T-helper 1 cell treated with Interleukin-12 subunit alpha and Interleukin-12 subunit beta and Interleukin-4 antibody, amounts not matched to agents 30 μg/mL and 1 μg/mL, for 36 hours (primary cell): Measurements from ENCODE around the gene CFAP91.
"Not testable (repeated sequence)": the region's sequence is repeated elsewhere in the genome, so short reads cannot be mapped to it uniquely, and the experiment has no call there.

ENCODE experiments used
- H3K27ac Mint-ChIP-seq: one replicate; pipeline ENCODE4 v1.8.0; 2021; ENCODE audit warnings: mild to moderate bottlenecking, mixed read lengths
- H3K27me3 Mint-ChIP-seq: one replicate; pipeline ENCODE4 v1.8.0; 2021; ENCODE audit warnings: low read depth, mixed read lengths
- H3K36me3 Mint-ChIP-seq: one replicate; pipeline ENCODE4 v1.8.0; 2021; ENCODE audit warnings: low read depth, mixed read lengths
- H3K4me1 Mint-ChIP-seq: one replicate; pipeline ENCODE4 v1.8.0; 2021; ENCODE audit warnings: low read depth, mixed read lengths
- H3K4me3 Mint-ChIP-seq: one replicate; pipeline ENCODE4 v1.8.0; 2021; ENCODE audit warnings: mild to moderate bottlenecking, moderate library complexity, mixed read lengths
- H3K9me3 Mint-ChIP-seq: one replicate; pipeline ENCODE4 v1.8.0; 2021; ENCODE audit warnings: mixed read lengths

The CFAP91 gene

GRCh38 chr3:119672776-119673175 lies 30.0 kb upstream of the CFAP91 start:
- no peaks in the 10 kb centered on the region for H3K27me3 Mint-ChIP-seq
- H3K9me3 Mint-ChIP-seq, result no peaks in the 10 kb centered on the region
- H3K27ac Mint-ChIP-seq, result no peak overlapping the region
- H3K36me3 Mint-ChIP-seq, result peaks cover 37% of the 10 kb centered on the region
- H3K4me1 Mint-ChIP-seq, result peaks cover 32% of the 10 kb centered on the region
- H3K4me3 Mint-ChIP-seq, result no peak overlapping the region

- Mint-ChIP-seq H3K27ac (no peak overlapping the region), H3K36me3 (peaks cover 37% of the 10 kb centered on the region), H3K4me1 (peaks cover 35% of the 10 kb centered on the region), H3K4me3 (no peak overlapping the region), H3K27me3 (no peaks in the 10 kb centered on the region), H3K9me3 (no peaks in the 10 kb centered on the region)
These were observed 28.9 kb upstream of the CFAP91 start for GRCh38 chr3:119673875-119674274.

GRCh38 chr3:119675188-119675874 lies 27.5 kb upstream of the CFAP91 start:
- Mint-ChIP-seq H3K4me3 (peak overlapping the region; percentile 88), H3K4me1 (peaks cover 35% of the 10 kb centered on the region), H3K36me3 (peaks cover 33% of the 10 kb centered on the region), H3K27me3 (no peaks in the 10 kb centered on the region), H3K9me3 (no peaks in the 10 kb centered on the region), H3K27ac (peak overlapping the region; percentile 41)

DNA sequence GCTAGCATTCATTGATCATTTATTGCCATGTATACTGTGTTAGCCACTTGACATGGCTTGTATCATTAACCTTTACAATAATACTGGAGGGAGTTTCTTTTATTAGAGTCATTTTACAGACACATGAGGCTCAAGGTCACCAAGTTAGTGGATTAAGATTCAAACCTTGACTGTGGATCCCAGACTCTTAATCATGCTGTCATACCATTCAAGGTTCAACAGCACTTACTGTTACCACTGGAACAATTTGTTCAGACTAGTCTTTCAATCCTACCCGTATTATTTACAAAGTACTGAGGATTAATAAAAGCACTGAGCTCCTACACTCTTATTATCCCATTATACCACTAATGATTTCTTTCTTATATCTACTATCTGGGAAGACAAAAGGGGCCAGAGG lies 26.8 kb upstream of the CFAP91 start:
- H3K4me1 Mint-ChIP-seq, result peaks cover 35% of the 10 kb centered on the region
- no peaks in the 10 kb centered on the region for H3K27me3 Mint-ChIP-seq
- peak overlapping the region; percentile 88 for H3K4me3 Mint-ChIP-seq
- peak overlapping the region; percentile 93 for H3K27ac Mint-ChIP-seq
- H3K9me3 Mint-ChIP-seq, result no peaks in the 10 kb centered on the region
- peaks cover 30% of the 10 kb centered on the region for H3K36me3 Mint-ChIP-seq

- H3K27ac Mint-ChIP-seq, result peak within 1 kb of the TSS; percentile 93
- H3K27me3 Mint-ChIP-seq, result no peaks in the 10 kb centered on the region
- peaks cover 22% of the 10 kb centered on the region for H3K36me3 Mint-ChIP-seq
- peak within 1 kb of the TSS; percentile 88 for H3K4me3 Mint-ChIP-seq
- H3K9me3 Mint-ChIP-seq, result no peaks in the 10 kb centered on the region
- H3K4me1 Mint-ChIP-seq, result peaks cover 35% of the 10 kb centered on the region
These were observed 25.8 kb upstream of the CFAP91 start, which contains the start of gene COX17 for GRCh38 chr3:119676771-119677640. TSS of gene COX17 (minus strand) at chr3:119677406. CDS start at chr3:119677310, 96 bp downstream.

- Mint-ChIP-seq H3K36me3 (peaks cover 16% of the 10 kb centered on the region), H3K4me1 (peaks cover 32% of the 10 kb centered on the region), H3K4me3 (peak overlapping the region; percentile 88), H3K9me3 (no peaks in the 10 kb centered on the region), H3K27ac (peak overlapping the region; percentile 93), H3K27me3 (no peaks in the 10 kb centered on the region)
These were observed 25.2 kb upstream of the CFAP91 start for GRCh38 chr3:119677641-119677934.

GRCh38 chr3:119678209-119678608 lies 24.6 kb upstream of the CFAP91 start:
- not testable (repeated sequence) for H3K9me3 Mint-ChIP-seq, H3K4me3 Mint-ChIP-seq, H3K27me3 Mint-ChIP-seq, H3K36me3 Mint-ChIP-seq
- peaks cover 27% of the 10 kb centered on the region for H3K4me1 Mint-ChIP-seq
- peak overlapping the region; percentile 20 for H3K27ac Mint-ChIP-seq

DNA sequence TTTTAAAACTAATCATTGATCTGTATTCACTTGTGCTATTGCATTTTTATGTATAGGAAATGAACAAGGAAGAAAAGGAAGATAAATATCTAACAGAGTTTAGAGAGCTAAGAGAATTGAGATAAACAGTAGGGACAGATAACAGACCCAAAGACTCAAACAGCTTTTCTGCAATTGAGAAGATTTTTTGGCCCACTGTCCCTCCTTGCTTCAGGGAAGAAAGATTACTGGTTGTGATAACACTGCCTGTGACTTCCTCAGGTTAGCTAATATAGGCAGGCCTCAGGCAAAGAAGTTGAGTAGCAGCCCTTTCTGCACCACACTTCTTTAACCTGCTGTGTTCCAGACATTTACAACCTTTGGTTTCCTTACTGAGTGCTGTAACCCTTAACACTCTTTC lies 22.9 kb upstream of the CFAP91 start:
- Mint-ChIP-seq H3K36me3 (peaks cover 4% of the 10 kb centered on the region), H3K9me3 (no peaks in the 10 kb centered on the region), H3K27ac (no peak overlapping the region), H3K4me3 (no peak overlapping the region), H3K4me1 (peaks cover 24% of the 10 kb centered on the region), H3K27me3 (no peaks in the 10 kb centered on the region)

- Mint-ChIP-seq H3K27me3 (no peaks in the 10 kb centered on the region), H3K4me3 (no peak overlapping the region), H3K4me1 (peaks cover 11% of the 10 kb centered on the region), H3K27ac (no peak overlapping the region), H3K9me3 (no peaks in the 10 kb centered on the region), H3K36me3 (no peaks in the 10 kb centered on the region)
These were observed 21.5 kb upstream of the CFAP91 start for GRCh38 chr3:119681279-119681678.

- Mint-ChIP-seq H3K27ac (peak overlapping the region; percentile 26), H3K36me3 (no peaks in the 10 kb centered on the region), H3K4me3 (no peak overlapping the region), H3K9me3 (no peaks in the 10 kb centered on the region), H3K4me1 (peaks cover 2% of the 10 kb centered on the region), H3K27me3 (peaks cover 8% of the 10 kb centered on the region)
These were observed 19.4 kb upstream of the CFAP91 start for GRCh38 chr3:119683421-119683820.

DNA sequence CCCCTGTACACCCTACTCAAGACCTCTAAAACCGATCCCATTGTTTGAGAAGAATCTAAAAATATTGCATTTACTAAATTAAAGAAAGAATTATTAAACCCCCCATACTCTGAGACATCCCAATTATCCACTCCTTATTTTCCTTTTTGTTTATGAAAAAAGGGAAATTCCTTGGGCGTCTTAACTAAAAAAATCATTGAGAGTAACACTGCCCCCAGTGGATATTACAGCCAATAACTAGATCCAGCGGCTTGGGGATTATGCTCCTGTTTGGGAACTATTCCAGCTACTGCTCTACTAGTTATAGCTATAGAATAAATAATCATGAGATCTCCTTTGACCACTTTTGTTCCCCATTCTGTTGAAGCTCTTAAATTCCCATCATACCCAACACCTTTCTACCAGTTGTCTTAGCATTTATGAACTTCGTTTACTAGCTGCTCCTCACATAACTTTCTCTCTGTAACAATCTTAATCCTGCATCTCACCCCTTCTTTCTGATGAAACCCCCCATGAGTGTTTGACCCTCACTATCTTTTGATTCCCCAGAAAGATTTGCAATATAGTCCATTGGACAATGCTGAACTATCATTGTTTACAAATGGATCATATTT lies 12.7 kb upstream of the CFAP91 start:
- peaks cover 2% of the 10 kb centered on the region for H3K4me1 Mint-ChIP-seq
- H3K4me3 Mint-ChIP-seq, result no peak overlapping the region
- H3K27me3 Mint-ChIP-seq, result peaks cover 18% of the 10 kb centered on the region
- no peaks in the 10 kb centered on the region for H3K36me3 Mint-ChIP-seq
- H3K27ac Mint-ChIP-seq, result no peak overlapping the region
- H3K9me3 Mint-ChIP-seq, result no peaks in the 10 kb centered on the region

GRCh38 chr3:119695480-119695879 lies 7.3 kb upstream of the CFAP91 start:
- Mint-ChIP-seq H3K27ac (no peak overlapping the region), H3K9me3 (peaks cover 2% of the 10 kb centered on the region), H3K4me1 (peaks cover 13% of the 10 kb centered on the region), H3K4me3 (no peak overlapping the region), H3K36me3 (no peaks in the 10 kb centered on the region), H3K27me3 (peaks cover 4% of the 10 kb centered on the region)

- Mint-ChIP-seq H3K4me3 (no peak overlapping the region), H3K4me1 (peaks cover 27% of the 10 kb centered on the region), H3K36me3 (peaks cover 10% of the 10 kb centered on the region), H3K9me3 (peaks cover 9% of the 10 kb centered on the region), H3K27ac (no peak overlapping the region), H3K27me3 (peaks cover 4% of the 10 kb centered on the region)
These were observed 5.4 kb upstream of the CFAP91 start for GRCh38 chr3:119697394-119697793.

GRCh38 chr3:119700269-119700919 lies 2.4 kb upstream of the CFAP91 start:
- H3K4me1 Mint-ChIP-seq, result peaks cover 28% of the 10 kb centered on the region

More at GRCh38 chr3:119700269-119700919, 2.4 kb upstream of the CFAP91 start:
- H3K9me3 Mint-ChIP-seq, result peaks cover 9% of the 10 kb centered on the region
- peak overlapping the region; percentile 43 for H3K4me3 Mint-ChIP-seq
- peaks cover 17% of the 10 kb centered on the region for H3K27me3 Mint-ChIP-seq
- H3K36me3 Mint-ChIP-seq, result peaks cover 10% of the 10 kb centered on the region
- H3K27ac Mint-ChIP-seq, result peak overlapping the region; percentile 81
